ENCODE data around the gene EXOC3L4.
"Not testable (repeated sequence)": the region's sequence is repeated elsewhere in the genome, so short reads cannot be mapped to it uniquely, and the experiment has no call there.

Gene EXOC3L4

GRCh38 chr14:103113774-103114173 lies 19.2 kb downstream of the EXOC3L4 start:
- no peak overlapping the region for H3K4me3 ChIP-seq (ENCODE audit: low read length)
- no peak for TF ChIP-seq CTCF (IDR thresholded peaks at IDR 0.05; ENCODE audit: insufficient read depth, low read depth, low read length, missing control alignments)
- no peak for DNase-seq (ENCODE audit: low read depth)

GRCh38 chr14:103115086-103115679 lies 20.7 kb downstream of the EXOC3L4 start:
- not testable (repeated sequence) for DNase-seq (ENCODE audit: low read depth); H3K4me3 ChIP-seq (ENCODE audit: low read length)

DNA sequence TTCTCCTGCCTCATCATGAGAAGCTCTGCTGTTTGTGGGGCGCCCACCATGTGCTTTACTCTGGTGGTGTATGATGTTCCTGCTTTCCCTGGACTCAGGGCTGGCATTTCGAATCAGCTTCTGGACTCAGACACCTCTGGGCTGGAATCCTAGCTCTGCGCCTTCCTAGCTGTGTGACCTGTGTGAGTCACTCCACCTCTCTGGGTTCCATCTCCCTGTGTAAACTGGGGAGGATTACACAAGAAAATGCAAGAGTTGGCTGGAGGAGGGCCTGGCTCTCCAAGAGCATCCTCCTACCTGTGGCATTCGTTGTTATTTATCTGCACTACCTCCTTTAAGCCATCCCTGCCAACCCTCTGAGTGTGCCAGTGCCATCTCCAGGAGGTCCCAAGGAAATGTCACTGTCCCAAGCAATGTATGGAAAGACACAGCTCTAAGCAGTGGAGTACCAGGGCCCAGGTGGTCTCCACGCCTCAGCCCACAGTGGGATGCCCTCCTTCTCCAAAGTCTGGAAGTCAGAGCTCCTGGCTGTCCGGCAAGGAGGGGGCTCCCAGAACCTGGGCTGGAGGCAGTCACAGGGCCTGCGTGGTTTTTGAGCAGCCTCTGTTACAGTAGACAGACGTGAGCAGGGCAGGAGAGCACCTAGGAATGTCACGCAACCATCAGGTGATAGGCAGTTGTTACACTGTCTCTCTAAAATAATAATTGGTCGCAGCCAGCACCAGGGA lies 21.5 kb downstream of the EXOC3L4 start:
- DNase-seq (ENCODE audit: low read depth): peak; percentile 52
- TF ChIP-seq CTCF (IDR thresholded peaks at IDR 0.05; ENCODE audit: insufficient read depth, low read depth, low read length, missing control alignments): no peak
- H3K4me3 ChIP-seq (ENCODE audit: low read length): no peak overlapping the region

DNA sequence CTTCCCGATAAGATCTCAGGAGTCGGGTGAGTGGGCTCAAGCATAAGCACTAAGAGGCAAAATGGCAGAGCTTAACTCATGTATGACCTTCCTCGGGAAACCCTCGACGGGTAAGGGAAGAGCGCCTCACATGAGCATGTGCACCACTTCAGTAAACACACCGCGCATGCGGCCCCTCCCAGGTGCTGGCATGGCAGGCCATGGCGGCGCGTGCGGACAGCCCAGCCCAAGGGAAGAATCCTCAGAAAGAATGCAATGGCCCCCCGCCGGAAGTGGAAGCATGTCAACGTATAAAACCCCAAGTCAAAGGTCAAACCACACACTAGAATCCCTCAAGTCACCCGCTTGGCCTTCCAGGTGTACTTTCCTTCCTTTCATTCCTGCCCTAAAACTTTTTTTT lies 22.1 kb downstream of the EXOC3L4 start:
- DNase-seq (ENCODE audit: low read depth): no peak
- H3K4me3 ChIP-seq (ENCODE audit: low read length): no peak overlapping the region
- TF ChIP-seq CTCF (IDR thresholded peaks at IDR 0.05; ENCODE audit: insufficient read depth, low read depth, low read length, missing control alignments): no peak

GRCh38 chr14:103117499-103117898 lies 23.0 kb downstream of the EXOC3L4 start:
- not testable (repeated sequence) for DNase-seq (ENCODE audit: low read depth); H3K4me3 ChIP-seq (ENCODE audit: low read length)

DNA sequence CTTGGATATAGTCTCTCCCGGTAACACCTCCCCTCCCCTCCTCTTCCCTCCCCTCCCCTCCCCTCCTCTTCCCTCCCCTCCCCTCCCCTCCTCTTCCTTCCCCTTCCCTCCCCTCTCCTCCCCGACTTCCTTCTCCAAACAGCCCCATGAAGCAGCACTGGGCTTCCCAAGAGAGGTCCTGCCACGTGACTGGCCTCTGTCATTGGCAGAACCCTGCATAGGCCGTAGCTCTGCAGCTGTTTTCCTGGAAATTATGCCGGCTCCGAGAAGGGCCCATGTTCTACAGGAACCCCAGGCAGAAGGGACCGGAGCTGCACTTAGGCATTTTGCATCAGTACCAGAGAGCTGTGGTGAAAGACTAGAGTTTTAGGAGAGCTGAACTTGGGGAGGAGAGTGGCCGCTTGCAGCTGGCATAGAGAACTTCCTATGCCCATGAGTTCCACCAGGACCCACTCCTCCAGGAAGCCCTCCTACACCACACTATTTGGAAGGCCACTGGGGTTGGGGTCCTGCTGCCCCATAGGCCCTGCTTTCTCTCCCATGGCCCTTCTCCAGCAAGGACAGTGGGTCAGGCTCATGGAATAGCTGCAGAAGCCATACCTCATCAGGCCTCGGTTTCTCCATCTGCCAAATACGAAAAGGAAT lies 23.6 kb downstream of the EXOC3L4 start:
- DNase-seq (ENCODE audit: low read depth): no peak
- TF ChIP-seq CTCF (IDR thresholded peaks at IDR 0.05; ENCODE audit: insufficient read depth, low read depth, low read length, missing control alignments): no peak
- H3K4me3 ChIP-seq (ENCODE audit: low read length): no peak overlapping the region

DNA sequence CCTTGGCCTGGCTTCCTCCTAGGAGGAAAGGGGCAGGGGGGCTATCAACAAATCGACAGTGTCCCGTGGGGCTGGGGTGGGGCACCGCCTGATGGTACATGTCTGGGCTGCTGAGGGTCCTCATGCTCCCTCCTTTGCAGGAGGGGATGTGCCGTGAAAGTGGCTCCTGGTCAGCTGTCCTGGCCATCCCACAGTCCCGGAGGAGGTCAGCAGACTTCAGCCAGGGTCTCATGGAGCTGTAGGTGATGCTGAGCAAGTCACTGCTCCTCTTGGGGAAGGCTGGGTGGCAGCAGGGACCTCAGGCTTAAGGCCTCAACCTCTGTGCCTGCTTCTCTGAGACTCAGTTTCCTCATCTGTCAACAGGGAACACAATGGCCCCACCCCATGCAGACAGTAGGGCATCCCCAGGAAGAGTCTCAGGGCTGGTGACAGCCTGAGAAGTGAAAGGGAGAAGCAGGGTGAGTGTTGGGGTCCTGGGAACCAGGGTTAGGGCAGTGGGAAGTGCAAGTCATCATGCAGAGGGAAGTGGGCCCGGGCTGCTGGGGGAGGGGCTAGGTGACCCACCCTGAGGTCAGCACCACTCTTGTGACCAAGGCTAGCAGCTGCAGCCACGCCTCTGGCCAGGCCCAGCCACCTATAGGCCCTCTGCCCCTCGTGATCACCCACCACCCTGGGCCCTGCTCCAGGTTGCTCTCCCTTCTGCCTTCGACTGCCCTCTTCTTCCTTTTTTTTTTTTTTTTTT lies 24.3 kb downstream of the EXOC3L4 start:
- TF ChIP-seq CTCF (IDR thresholded peaks at IDR 0.05; ENCODE audit: insufficient read depth, low read depth, low read length, missing control alignments): no peak
- DNase-seq (ENCODE audit: low read depth): no peak
- no peak overlapping the region for H3K4me3 ChIP-seq (ENCODE audit: low read length)

DNA sequence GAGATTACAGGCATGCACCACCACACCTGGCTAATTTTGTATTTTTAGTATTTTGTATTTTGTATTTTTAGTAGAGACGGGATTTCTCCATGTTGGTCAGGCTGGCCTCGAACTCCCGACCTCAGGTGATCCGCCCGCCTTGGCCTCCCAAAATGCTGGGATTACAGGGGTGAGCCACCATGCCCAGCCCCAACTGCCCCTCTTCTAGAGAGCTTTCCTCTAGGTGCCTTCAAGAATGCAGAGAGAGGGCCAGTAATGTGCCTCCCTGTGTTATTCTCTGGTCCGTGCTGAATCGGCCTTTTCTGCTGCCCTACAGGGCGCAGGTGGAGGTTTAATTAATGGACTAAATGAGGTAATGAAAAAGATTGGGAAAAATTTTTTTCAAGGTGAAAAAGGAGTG lies 25.0 kb downstream of the EXOC3L4 start:
- DNase-seq (ENCODE audit: low read depth); H3K4me3 ChIP-seq (ENCODE audit: low read length): not testable (repeated sequence)
